IPS-18a (cell line): ENCODE results near the gene RCAN3.

Experiments
- H3K27ac ChIP-seq: one replicate; pipeline ENCODE4 v1.5.1; 2013; ENCODE audit warnings: low read length
- H3K27me3 ChIP-seq: one replicate; pipeline ENCODE4 v1.6.1; 2013; ENCODE audit warnings: mild to moderate bottlenecking, low read length; ENCODE audit not compliant: control insufficient read depth, insufficient read depth
- H3K36me3 ChIP-seq: one replicate; pipeline ENCODE4 v1.6.1; 2013; ENCODE audit warnings: low read depth, low read length; ENCODE audit not compliant: control insufficient read depth
- H3K4me1 ChIP-seq: one replicate; pipeline ENCODE4 v1.6.1; 2013; ENCODE audit warnings: low read depth, low read length; ENCODE audit not compliant: control insufficient read depth
- H3K4me3 ChIP-seq: one replicate; pipeline ENCODE4 v1.5.1; 2013; ENCODE audit warnings: low read length
- H3K9ac ChIP-seq: one replicate; pipeline ENCODE4 v1.6.1; 2013; ENCODE audit warnings: mild to moderate bottlenecking, low read length, moderate library complexity
- H3K9me3 ChIP-seq: one replicate; pipeline ENCODE4 v1.6.1; 2013; ENCODE audit warnings: low read depth, low read length; ENCODE audit not compliant: control insufficient read depth

The RCAN3 gene

GRCh38 chr1:24555591-24556413 is 53.2 kb downstream of the RCAN3 start, which contains the start of gene NCMAP:
TSS of gene NCMAP (plus strand) at chr1:24556087. CDS start at chr1:24595431, 39,344 bp downstream.
- Histone ChIP-seq H3K4me1 (peaks cover 12% of the 10 kb centered on the region), H3K4me3 (peak within 1 kb of the TSS; percentile 31), H3K9ac (no peak within 1 kb of the TSS), H3K27me3 (peaks cover 39% of the 10 kb centered on the region), H3K36me3 (no peaks in the 10 kb centered on the region), H3K9me3 (no peaks in the 10 kb centered on the region), H3K27ac (no peak within 1 kb of the TSS)

GRCh38 chr1:24556414-24556795 is 53.8 kb downstream of the RCAN3 start:
- H3K27me3 ChIP-seq, result peaks cover 39% of the 10 kb centered on the region
- peaks cover 12% of the 10 kb centered on the region for H3K4me1 ChIP-seq
- no peaks in the 10 kb centered on the region for H3K36me3 ChIP-seq
- no peaks in the 10 kb centered on the region for H3K9me3 ChIP-seq
- H3K27ac ChIP-seq, result no peak overlapping the region
- peak overlapping the region; percentile 31 for H3K4me3 ChIP-seq
- no peak overlapping the region for H3K9ac ChIP-seq

GRCh38 chr1:24557220-24557619 is 54.6 kb downstream of the RCAN3 start:
- Histone ChIP-seq H3K27ac (no peak overlapping the region), H3K4me1 (peaks cover 4% of the 10 kb centered on the region), H3K9ac (no peak overlapping the region), H3K36me3 (no peaks in the 10 kb centered on the region), H3K4me3 (no peak overlapping the region), H3K27me3 (peaks cover 39% of the 10 kb centered on the region), H3K9me3 (no peaks in the 10 kb centered on the region)

- H3K4me3 ChIP-seq, result no peak overlapping the region
- H3K27ac ChIP-seq, result no peak overlapping the region
- no peak overlapping the region for H3K9ac ChIP-seq
- H3K27me3 ChIP-seq, result peaks cover 39% of the 10 kb centered on the region
- no peaks in the 10 kb centered on the region for H3K36me3 ChIP-seq
- H3K4me1 ChIP-seq, result peaks cover 6% of the 10 kb centered on the region
- H3K9me3 ChIP-seq, result no peaks in the 10 kb centered on the region
These were observed 55.1 kb downstream of the RCAN3 start for GRCh38 chr1:24557711-24558131.

GRCh38 chr1:24558455-24558854 is 55.8 kb downstream of the RCAN3 start:
- no peak overlapping the region for H3K9ac ChIP-seq
- H3K9me3 ChIP-seq, result no peaks in the 10 kb centered on the region
- H3K4me3 ChIP-seq, result no peak overlapping the region
- peaks cover 7% of the 10 kb centered on the region for H3K4me1 ChIP-seq
- H3K36me3 ChIP-seq, result no peaks in the 10 kb centered on the region
- no peak overlapping the region for H3K27ac ChIP-seq
- peaks cover 39% of the 10 kb centered on the region for H3K27me3 ChIP-seq

- Histone ChIP-seq H3K4me1 (peaks cover 7% of the 10 kb centered on the region), H3K9ac (no peak overlapping the region), H3K4me3 (no peak overlapping the region), H3K9me3 (no peaks in the 10 kb centered on the region), H3K27ac (no peak overlapping the region), H3K36me3 (no peaks in the 10 kb centered on the region), H3K27me3 (peaks cover 38% of the 10 kb centered on the region)
These were observed 56.5 kb downstream of the RCAN3 start for GRCh38 chr1:24558902-24559791.

- no peaks in the 10 kb centered on the region for H3K9me3 ChIP-seq
- H3K4me3 ChIP-seq, result no peak overlapping the region
- H3K4me1 ChIP-seq, result peaks cover 7% of the 10 kb centered on the region
- H3K36me3 ChIP-seq, result no peaks in the 10 kb centered on the region
- no peak overlapping the region for H3K27ac ChIP-seq
- H3K27me3 ChIP-seq, result peaks cover 25% of the 10 kb centered on the region
- no peak overlapping the region for H3K9ac ChIP-seq
These were observed 57.7 kb downstream of the RCAN3 start for GRCh38 chr1:24560361-24560760.

GRCh38 chr1:24562625-24563024 is 60.0 kb downstream of the RCAN3 start:
- Histone ChIP-seq H3K9ac (no peak overlapping the region), H3K4me1 (peaks cover 13% of the 10 kb centered on the region), H3K36me3 (no peaks in the 10 kb centered on the region), H3K27ac (no peak overlapping the region), H3K9me3 (no peaks in the 10 kb centered on the region), H3K27me3 (peaks cover 5% of the 10 kb centered on the region), H3K4me3 (no peak overlapping the region)

- Histone ChIP-seq H3K27ac (no peak overlapping the region), H3K9me3 (no peaks in the 10 kb centered on the region), H3K27me3 (no peaks in the 10 kb centered on the region), H3K36me3 (no peaks in the 10 kb centered on the region), H3K4me3 (no peak overlapping the region), H3K4me1 (peaks cover 10% of the 10 kb centered on the region), H3K9ac (no peak overlapping the region)
These were observed 62.1 kb downstream of the RCAN3 start for GRCh38 chr1:24564695-24565094.

GRCh38 chr1:24566236-24566867 is 63.7 kb downstream of the RCAN3 start:
- peaks cover 10% of the 10 kb centered on the region for H3K4me1 ChIP-seq
- H3K27ac ChIP-seq, result no peak overlapping the region
- no peaks in the 10 kb centered on the region for H3K36me3 ChIP-seq

GRCh38 chr1:24567792-24568388 is 65.3 kb downstream of the RCAN3 start:
- no peak overlapping the region for H3K27ac ChIP-seq
- no peaks in the 10 kb centered on the region for H3K27me3 ChIP-seq
- no peaks in the 10 kb centered on the region for H3K36me3 ChIP-seq
- no peaks in the 10 kb centered on the region for H3K9me3 ChIP-seq
- H3K4me3 ChIP-seq, result no peak overlapping the region
- no peak overlapping the region for H3K9ac ChIP-seq
- H3K4me1 ChIP-seq, result peaks cover 5% of the 10 kb centered on the region

More at GRCh38 chr1:24566236-24566867, 63.7 kb downstream of the RCAN3 start:
- H3K27me3 ChIP-seq, result no peaks in the 10 kb centered on the region
- H3K9ac ChIP-seq, result no peak overlapping the region
- H3K4me3 ChIP-seq, result no peak overlapping the region
- no peaks in the 10 kb centered on the region for H3K9me3 ChIP-seq
